GM12891 (cell line): ENCODE results near the gene DYDC1.

Source experiments
- POLR2A ChIP-seq: IDR thresholded peaks from 2 replicates; pipeline ENCODE4 v1.6.1; 2011; ENCODE audit warnings: low read depth, low read length, control low read depth
- POLR2AphosphoS5 ChIP-seq: IDR thresholded peaks from 2 replicates; pipeline ENCODE4 v1.6.1; 2011; ENCODE audit warnings: low read depth, low read length, control low read depth
- SPI1 ChIP-seq: IDR thresholded peaks from 2 replicates; pipeline ENCODE4 v1.6.1; 2011; ENCODE audit warnings: low read depth, low read length, control low read depth
- TAF1 ChIP-seq: IDR thresholded peaks from 2 replicates; pipeline ENCODE4 v1.6.1; 2011; ENCODE audit warnings: low read depth, low read length, control low read depth

GRCh38 chr10:80344912-80345311, 11.6 kb downstream of the DYDC1 start:
- TF ChIP-seq TAF1 (no peak), POLR2A (no peak), POLR2AphosphoS5 (no peak), SPI1 (no peak)
